LNCaP clone FGC (cell line): Measurements from ENCODE around the gene SLC25A21.
"Not testable (repeated sequence)": the region's sequence is repeated elsewhere in the genome, so short reads cannot be mapped to it uniquely, and the experiment has no call there.

Experiments used
- DNase-seq: peaks from one replicate; pipeline ENCODE4 v3.0.0-alpha.2; 2011; ENCODE audit warnings: low read depth
- H3K4me3 ChIP-seq: 2 replicates; pipeline ENCODE4 v1.5.1; 2011; ENCODE audit warnings: mild to moderate bottlenecking, low read depth, low read length, control low read depth
- CTCF ChIP-seq: IDR thresholded peaks from 2 replicates; pipeline ENCODE4 v1.5.1; 2012; ENCODE audit warnings: mild to moderate bottlenecking; ENCODE audit not compliant: control insufficient read depth, insufficient read depth; ENCODE audit errors: extremely low read depth

SLC25A21 gene

GRCh38 chr14:37088356-37089215 lies 83.8 kb downstream of the SLC25A21 start:
- no peak for TF ChIP-seq CTCF
- DNase-seq: no peak
- no peak overlapping the region for H3K4me3 ChIP-seq

GRCh38 chr14:37087520-37087919 lies 84.9 kb downstream of the SLC25A21 start:
- H3K4me3 ChIP-seq: no peak overlapping the region
- TF ChIP-seq CTCF: no peak
- DNase-seq: no peak

GRCh38 chr14:37083599-37083998 lies 88.8 kb downstream of the SLC25A21 start:
- no peak for DNase-seq
- no peak overlapping the region for H3K4me3 ChIP-seq
- no peak for TF ChIP-seq CTCF

- H3K4me3 ChIP-seq: no peak overlapping the region
- TF ChIP-seq CTCF: no peak
- DNase-seq: no peak
Observed at GRCh38 chr14:37082449-37082848, 90.0 kb downstream of the SLC25A21 start.

- no peak for DNase-seq
- H3K4me3 ChIP-seq: no peak overlapping the region
- TF ChIP-seq CTCF: no peak
Observed at GRCh38 chr14:37081856-37082255, 90.5 kb downstream of the SLC25A21 start.

GRCh38 chr14:37081218-37081617 lies 91.2 kb downstream of the SLC25A21 start:
- no peak overlapping the region for H3K4me3 ChIP-seq
- DNase-seq: no peak
- no peak for TF ChIP-seq CTCF

- no peak for DNase-seq
- H3K4me3 ChIP-seq: no peak overlapping the region
- no peak for TF ChIP-seq CTCF
Observed at GRCh38 chr14:37078131-37078530, 94.3 kb downstream of the SLC25A21 start.

GRCh38 chr14:37074320-37074719 lies 98.1 kb downstream of the SLC25A21 start:
- not testable (repeated sequence) for DNase-seq

More at GRCh38 chr14:37074320-37074719, 98.1 kb downstream of the SLC25A21 start:
- not testable (repeated sequence) for H3K4me3 ChIP-seq
